ENCODE results near the gene SLAMF8. TPM values are rescaled to one million over a fixed set of nuclear protein-coding genes. Genes with fewer than 3 reads are reported as not detected.

Gene SLAMF8
- total RNA-seq, 2 donors from 2014 or later = 3.6 TPM; not detected in 1

DNA sequence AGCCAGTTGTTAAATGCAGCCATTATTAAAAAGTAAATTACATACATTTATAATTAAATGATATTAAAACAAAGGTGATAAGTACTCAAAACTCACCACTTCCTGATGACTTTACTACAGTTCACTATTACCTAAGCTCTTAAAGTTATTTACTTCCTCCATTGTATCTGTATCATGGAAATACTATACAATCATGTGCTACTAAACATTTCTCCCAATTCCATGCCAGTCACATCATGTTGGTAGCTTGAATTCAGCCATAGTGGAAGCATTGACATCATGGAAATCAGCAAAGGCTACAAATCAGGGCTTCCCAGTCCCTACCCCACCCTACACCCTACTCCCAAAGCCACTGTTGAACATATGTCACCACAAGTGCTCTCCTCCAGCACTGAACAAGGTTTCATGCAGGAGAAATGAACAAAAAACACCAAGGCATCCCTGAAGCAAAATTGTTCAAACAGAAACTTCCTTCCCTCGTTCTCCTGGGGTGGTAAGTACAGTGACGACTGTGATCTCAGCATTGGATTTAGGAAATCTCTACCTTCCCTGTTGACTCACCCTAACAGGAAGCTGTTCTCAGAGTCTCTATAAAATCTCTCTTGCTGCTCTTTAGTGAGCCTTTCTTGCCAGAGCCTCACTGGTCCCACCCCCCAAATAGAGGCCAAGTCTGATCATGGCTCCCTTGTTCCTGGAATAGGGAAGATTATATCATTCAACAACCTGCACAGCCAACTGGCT lies 23.1 kb downstream of the SLAMF8 start:
- DNase-seq = no peak
- no peak for TF ChIP-seq POLR2A (IDR thresholded peaks at IDR 0.05)
- TF ChIP-seq, protein P1, sequence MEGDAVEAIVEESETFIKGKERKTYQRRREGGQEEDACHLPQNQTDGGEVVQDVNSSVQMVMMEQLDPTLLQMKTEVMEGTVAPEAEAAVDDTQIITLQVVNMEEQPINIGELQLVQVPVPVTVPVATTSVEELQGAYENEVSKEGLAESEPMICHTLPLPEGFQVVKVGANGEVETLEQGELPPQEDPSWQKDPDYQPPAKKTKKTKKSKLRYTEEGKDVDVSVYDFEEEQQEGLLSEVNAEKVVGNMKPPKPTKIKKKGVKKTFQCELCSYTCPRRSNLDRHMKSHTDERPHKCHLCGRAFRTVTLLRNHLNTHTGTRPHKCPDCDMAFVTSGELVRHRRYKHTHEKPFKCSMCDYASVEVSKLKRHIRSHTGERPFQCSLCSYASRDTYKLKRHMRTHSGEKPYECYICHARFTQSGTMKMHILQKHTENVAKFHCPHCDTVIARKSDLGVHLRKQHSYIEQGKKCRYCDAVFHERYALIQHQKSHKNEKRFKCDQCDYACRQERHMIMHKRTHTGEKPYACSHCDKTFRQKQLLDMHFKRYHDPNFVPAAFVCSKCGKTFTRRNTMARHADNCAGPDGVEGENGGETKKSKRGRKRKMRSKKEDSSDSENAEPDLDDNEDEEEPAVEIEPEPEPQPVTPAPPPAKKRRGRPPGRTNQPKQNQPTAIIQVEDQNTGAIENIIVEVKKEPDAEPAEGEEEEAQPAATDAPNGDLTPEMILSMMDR (IDR thresholded peaks at IDR 0.05) = no peak
- H3K27me3 ChIP-seq = no peaks in the 10 kb centered on the region
- no peaks in the 10 kb centered on the region for H3K9me3 ChIP-seq
- no peaks in the 10 kb centered on the region for H3K36me3 ChIP-seq (replicated peaks in 1 of 2; ENCODE audit: insufficient read depth in 1 of 2, low read depth in 2 of 2)
- H3K4me1 ChIP-seq = peaks cover 12% of the 10 kb centered on the region
- WGBS, 2 donors = 78 to 87% methylated on average over 2 of the region's 2 CpGs
- H3K4me3 ChIP-seq = no peak overlapping the region
- no peak overlapping the region for H3K27ac ChIP-seq
- intact Hi-C loops (cut with DNase I) = no loop called here
- ATAC-seq = no peak

- no peak overlapping the region for H3K27ac ChIP-seq
- H3K27me3 ChIP-seq = no peaks in the 10 kb centered on the region
- H3K9me3 ChIP-seq = no peaks in the 10 kb centered on the region
- H3K4me1 ChIP-seq = peaks cover 18% of the 10 kb centered on the region
- no peak overlapping the region for H3K4me3 ChIP-seq
- no peaks in the 10 kb centered on the region for H3K36me3 ChIP-seq (replicated peaks in 1 of 2; ENCODE audit: insufficient read depth in 1 of 2, low read depth in 2 of 2)
- WGBS, 2 donors = 63 to 82% methylated on average over 1 of the region's 1 CpG
- DNase-seq (no peak), ATAC-seq (no peak)
- intact Hi-C loops (cut with DNase I) = no loop called here
- TF ChIP-seq, protein P1 (IDR thresholded peaks at IDR 0.05) = no peak
- no peak for TF ChIP-seq POLR2A (IDR thresholded peaks at IDR 0.05)
These were observed 24.7 kb downstream of the SLAMF8 start for GRCh38 chr1:159851407-159851806.

DNA sequence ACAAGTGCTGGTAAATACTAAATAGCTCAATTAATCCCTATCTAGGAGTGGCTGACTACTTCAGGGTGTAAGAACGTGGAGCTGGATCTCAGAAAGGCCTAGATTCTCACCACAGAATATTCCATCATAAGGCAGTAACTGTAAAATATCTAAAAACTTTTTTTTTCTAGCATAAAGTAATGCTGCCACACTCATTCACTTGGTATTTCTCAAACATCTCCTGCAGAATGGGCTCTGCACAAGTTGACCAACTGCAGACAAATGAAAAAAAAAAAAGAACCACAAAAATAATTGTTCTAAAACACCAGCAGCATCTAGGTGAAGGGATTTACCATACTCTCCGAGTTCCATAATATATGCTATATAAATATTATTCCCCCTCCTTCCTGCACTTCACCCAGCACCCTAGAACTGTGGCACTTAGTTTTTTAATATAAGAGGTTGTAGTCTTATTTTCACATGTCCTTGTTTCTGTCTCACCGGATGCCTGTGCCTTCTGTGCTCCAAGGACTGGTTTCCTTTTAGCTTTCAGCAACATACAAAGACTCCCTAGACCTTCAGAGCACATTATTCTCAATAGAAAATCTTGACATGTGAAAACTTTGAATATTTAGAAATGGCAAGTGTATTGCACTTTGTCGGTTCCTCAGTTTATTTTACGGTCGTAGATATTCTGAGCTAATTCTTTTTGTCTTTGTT lies 26.9 kb downstream of the SLAMF8 start:
- Histone ChIP-seq H3K4me3 (peak overlapping the region in 1 of 2 donors; percentile 57), H3K27ac (peak overlapping the region; percentile 92 to 94 (median 92)), H3K9me3 (no peaks in the 10 kb centered on the region), H3K4me1 (peaks cover 18% of the 10 kb centered on the region), H3K36me3 (replicated peaks in 1 of 2; ENCODE audit: insufficient read depth in 1 of 2, low read depth in 2 of 2) (no peaks in the 10 kb centered on the region), H3K27me3 (no peaks in the 10 kb centered on the region)
- TF ChIP-seq, protein P1 (IDR thresholded peaks at IDR 0.05) = no peak
- no peak for TF ChIP-seq POLR2A (IDR thresholded peaks at IDR 0.05)
- ATAC-seq = no peak
- 18 to 20% methylated on average over 6 of the region's 6 CpGs for WGBS, 2 donors
- intact Hi-C loops (cut with DNase I) = no loop called here
- DNase-seq = no peak

DNA sequence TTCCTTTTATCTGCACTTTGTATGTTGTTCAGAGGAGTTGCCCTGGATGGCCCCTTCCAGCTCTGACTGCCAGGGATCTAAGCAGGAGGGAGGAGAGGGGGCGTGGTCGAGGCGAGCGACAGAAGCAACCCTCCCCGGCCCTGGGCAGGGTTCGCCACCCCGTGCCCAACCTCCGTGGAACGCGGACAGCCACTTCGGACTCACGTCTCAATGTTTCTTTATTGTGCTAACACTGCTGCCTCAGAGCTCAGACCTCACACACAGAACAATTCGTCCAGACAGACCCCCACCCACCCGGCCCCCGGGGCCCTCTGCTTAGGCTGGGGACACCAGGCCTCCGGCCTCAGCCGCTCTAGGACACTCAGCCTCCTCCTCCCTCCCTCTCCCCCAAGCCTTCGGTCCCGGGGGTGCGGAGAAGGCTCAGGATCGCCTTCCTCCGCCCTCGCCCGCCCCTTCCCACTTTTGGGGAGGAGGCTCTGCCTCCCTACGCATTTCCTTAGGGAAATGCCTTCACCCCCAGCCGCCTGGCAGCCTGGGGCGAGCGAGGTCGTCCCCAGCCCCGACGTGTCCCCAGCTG lies 27.5 kb downstream of the SLAMF8 start:
- no peak for TF ChIP-seq POLR2A (IDR thresholded peaks at IDR 0.05)

GRCh38 chr1:159854693-159855192 lies 28.1 kb downstream of the SLAMF8 start:
- H3K27me3 ChIP-seq = no peaks in the 10 kb centered on the region
- H3K9me3 ChIP-seq = no peaks in the 10 kb centered on the region
- DNase-seq (peak; percentile 86 to 91 (median 90)), ATAC-seq (peak; percentile 94)
- no peaks in the 10 kb centered on the region for H3K36me3 ChIP-seq (replicated peaks in 1 of 2; ENCODE audit: insufficient read depth in 1 of 2, low read depth in 2 of 2)
- peak; percentile 86 to 92 (median 88) for TF ChIP-seq POLR2A (IDR thresholded peaks at IDR 0.05)
- TF ChIP-seq, protein P1 (IDR thresholded peaks at IDR 0.05) = peak in 4 of 7 experiments; percentile 19 to 36 (median 30)
- peak overlapping the region; percentile 55 to 57 for H3K4me3 ChIP-seq
- 0 to 1% methylated on average over 8 to 59 of the region's 59 CpGs for WGBS, 2 donors
- peak overlapping the region; percentile 92 to 94 (median 92) for H3K27ac ChIP-seq
- intact Hi-C loops (cut with DNase I) = no loop called here
- H3K4me1 ChIP-seq = peaks cover 18% of the 10 kb centered on the region

More for the DNA sequence above, 27.5 kb downstream of the SLAMF8 start:
- H3K27ac ChIP-seq = peak overlapping the region; percentile 92 to 94 (median 92)
- intact Hi-C loops (cut with DNase I) = no loop called here
- peaks cover 18% of the 10 kb centered on the region for H3K4me1 ChIP-seq
- H3K9me3 ChIP-seq = no peaks in the 10 kb centered on the region
- no peaks in the 10 kb centered on the region for H3K27me3 ChIP-seq
- H3K4me3 ChIP-seq = peak overlapping the region; percentile 55 to 57
- peak; percentile 79 to 88 (median 86) for DNase-seq
- H3K36me3 ChIP-seq (replicated peaks in 1 of 2; ENCODE audit: insufficient read depth in 1 of 2, low read depth in 2 of 2) = no peaks in the 10 kb centered on the region
- whole genome bisulfite sequencing, 2 donors = 2% methylated on average over 24 to 28 of the region's 31 CpGs
- ATAC-seq = peak; percentile 78

Data from body of pancreas (tissue), 4 donors.